OCI-LY7 (cell line): ENCODE results near the gene ESYT2.

ENCODE experiments used
- EZH2phosphoT487 ChIP-seq: fragments of 200-600 bp; sonication (generic); IDR thresholded peaks from 2 replicates; pipeline ENCODE4 v1.6.1; 2018; ENCODE audit warnings: low read depth, borderline replicate concordance, mild to moderate bottlenecking, mixed run types, antibody characterized with exemption, low read length, moderate library complexity, mixed read lengths
- TF ChIP-seq, protein P1 (sequence below): fragments of 200-600 bp; sonication (generic); conservative IDR thresholded peaks from 2 replicates; pipeline ENCODE4 v1.5.1; 2014; ENCODE audit warnings: mild to moderate bottlenecking, antibody characterized with exemption, low read length, moderate library complexity, mixed read lengths

GRCh38 chr7:158816995-158817394 lies 12.3 kb downstream of the ESYT2 start:
- no peak for TF ChIP-seq EZH2phosphoT487
- TF ChIP-seq, protein P1, sequence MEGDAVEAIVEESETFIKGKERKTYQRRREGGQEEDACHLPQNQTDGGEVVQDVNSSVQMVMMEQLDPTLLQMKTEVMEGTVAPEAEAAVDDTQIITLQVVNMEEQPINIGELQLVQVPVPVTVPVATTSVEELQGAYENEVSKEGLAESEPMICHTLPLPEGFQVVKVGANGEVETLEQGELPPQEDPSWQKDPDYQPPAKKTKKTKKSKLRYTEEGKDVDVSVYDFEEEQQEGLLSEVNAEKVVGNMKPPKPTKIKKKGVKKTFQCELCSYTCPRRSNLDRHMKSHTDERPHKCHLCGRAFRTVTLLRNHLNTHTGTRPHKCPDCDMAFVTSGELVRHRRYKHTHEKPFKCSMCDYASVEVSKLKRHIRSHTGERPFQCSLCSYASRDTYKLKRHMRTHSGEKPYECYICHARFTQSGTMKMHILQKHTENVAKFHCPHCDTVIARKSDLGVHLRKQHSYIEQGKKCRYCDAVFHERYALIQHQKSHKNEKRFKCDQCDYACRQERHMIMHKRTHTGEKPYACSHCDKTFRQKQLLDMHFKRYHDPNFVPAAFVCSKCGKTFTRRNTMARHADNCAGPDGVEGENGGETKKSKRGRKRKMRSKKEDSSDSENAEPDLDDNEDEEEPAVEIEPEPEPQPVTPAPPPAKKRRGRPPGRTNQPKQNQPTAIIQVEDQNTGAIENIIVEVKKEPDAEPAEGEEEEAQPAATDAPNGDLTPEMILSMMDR, result no peak
